Endodermal cell (in vitro differentiated cells): ENCODE results near the gene STX12. TPM values are rescaled to one million over a fixed set of nuclear protein-coding genes. Genes with fewer than 3 reads are reported as not detected.

Experiments used
- DNase-seq: peaks from one replicate; pipeline ENCODE4 v3.0.0-alpha.2; 2017
- H3K27ac ChIP-seq: 2 replicates; pipeline ENCODE4 v1.5.1; 2013; ENCODE audit warnings: mild to moderate bottlenecking, low read depth, low read length, moderate library complexity
- H3K27me3 ChIP-seq: 2 replicates; pipeline ENCODE4 v1.6.1; 2013; ENCODE audit warnings: mild to moderate bottlenecking, low read length, moderate library complexity; ENCODE audit not compliant: insufficient read depth, control insufficient read depth, poor library complexity, severe bottlenecking
- H3K36me3 ChIP-seq: 2 replicates; pipeline ENCODE4 v1.7.0; 2013; ENCODE audit warnings: mild to moderate bottlenecking, low read length, moderate library complexity; ENCODE audit not compliant: control insufficient read depth, insufficient read depth
- H3K4me1 ChIP-seq: one replicate; pipeline ENCODE4 v1.7.0; 2013; ENCODE audit warnings: low read length; ENCODE audit not compliant: control insufficient read depth, insufficient read depth
- H3K4me3 ChIP-seq: 2 replicates; pipeline ENCODE4 v1.5.1; 2013; ENCODE audit warnings: mild to moderate bottlenecking, low read length, moderate library complexity
- H3K9ac ChIP-seq: 2 replicates; pipeline ENCODE4 v1.6.1; 2013; ENCODE audit warnings: mild to moderate bottlenecking, low read length, moderate library complexity; ENCODE audit not compliant: poor library complexity, severe bottlenecking; ENCODE audit errors: extremely low read depth
- H3K9me3 ChIP-seq: 2 replicates; pipeline ENCODE4 v1.6.1; 2013; ENCODE audit warnings: mild to moderate bottlenecking, low read length, moderate library complexity; ENCODE audit not compliant: control insufficient read depth
- H3K27ac Mint-ChIP-seq: 2 replicates; pipeline ENCODE4 v1.8.0; 2020; ENCODE audit warnings: mixed read lengths
- H3K27me3 Mint-ChIP-seq: 2 replicates; pipeline ENCODE4 v1.8.0; 2021; ENCODE audit warnings: mild to moderate bottlenecking, mixed read lengths; ENCODE audit not compliant: insufficient read depth
- H3K36me3 Mint-ChIP-seq: 2 replicates; pipeline ENCODE4 v1.8.0; 2020; ENCODE audit warnings: low read depth, mixed read lengths
- H3K4me1 Mint-ChIP-seq: 2 replicates; pipeline ENCODE4 v1.8.0; 2020; ENCODE audit warnings: mixed read lengths
- H3K4me3 Mint-ChIP-seq: 2 replicates; pipeline ENCODE4 v1.8.0; 2020; ENCODE audit warnings: mild to moderate bottlenecking, moderate library complexity, mixed read lengths
- H3K9me3 Mint-ChIP-seq: 2 replicates; pipeline ENCODE4 v1.8.0; 2020; ENCODE audit warnings: mild to moderate bottlenecking, mixed read lengths
- CTCF ChIP-seq: fragments of 200-600 bp; sonication (generic); conservative IDR thresholded peaks from 2 replicates; pipeline ENCODE4 v1.5.0; 2021; ENCODE audit warnings: antibody characterized with exemption, mild to moderate bottlenecking
- WGBS, 2 experiments: methylation state at CpG; one replicate each; pipeline versions ENCODE4 v1.1.5 to v1.1.7; 2013; ENCODE audit warnings: missing lambda C conversion rate in 2 of 2, mixed read lengths in 1 of 2; ENCODE audit not compliant: insufficient coverage in 1 of 2, insufficient read length in 1 of 2; 5-methylcytosine and 5-hydroxymethylcytosine counted together
- total RNA-seq, 2 donors: library from RNA; stranded (reverse); fragmentation: NEBNext Ultra II Directional in 1 of 2; extraction: Animal tissue kit (Norgen Biotek cat#: 25700) in 1 of 2; gene quantifications; 2 replicates in 1 of 2; 3 replicates in 1 of 2; pipeline ENCODE4 v1.2.1, GENCODE V29; 2021

The STX12 gene
- total RNA-seq, 2 donors from 2014 or later: 19.5 to 23.3 TPM

- H3K9me3 ChIP-seq: no peaks in the 10 kb centered on the region
- H3K9ac ChIP-seq: no peak overlapping the region
- no peak overlapping the region for H3K4me3 Mint-ChIP-seq
- H3K27me3 Mint-ChIP-seq: no peaks in the 10 kb centered on the region
- H3K36me3 ChIP-seq: peaks cover 10% of the 10 kb centered on the region
- H3K4me1 ChIP-seq: no peaks in the 10 kb centered on the region
- no peak overlapping the region for H3K27ac Mint-ChIP-seq
- H3K36me3 Mint-ChIP-seq: peaks cover 12% of the 10 kb centered on the region
- no peak overlapping the region for H3K4me3 ChIP-seq
- H3K9me3 Mint-ChIP-seq: no peaks in the 10 kb centered on the region
- H3K4me1 Mint-ChIP-seq: peaks cover 2% of the 10 kb centered on the region
- no peaks in the 10 kb centered on the region for H3K27me3 ChIP-seq
- no peak for DNase-seq
- no peak overlapping the region for H3K27ac ChIP-seq
- no peak for TF ChIP-seq CTCF
- 93% methylated on average over 1 of the region's 1 CpG; no CpG with 5 or more reads in 1 of the 2 experiments for WGBS, 2 experiments
These were observed 11.0 kb upstream of the STX12 start for GRCh38 chr1:27762033-27762432.

- Mint-ChIP-seq H3K27ac (no peak overlapping the region), H3K27me3 (no peaks in the 10 kb centered on the region), H3K36me3 (peaks cover 7% of the 10 kb centered on the region), H3K4me1 (peaks cover 2% of the 10 kb centered on the region), H3K9me3 (no peaks in the 10 kb centered on the region), H3K4me3 (no peak overlapping the region)
- H3K27ac ChIP-seq: no peak overlapping the region
- peaks cover 4% of the 10 kb centered on the region for H3K9me3 ChIP-seq
- no peak overlapping the region for H3K4me3 ChIP-seq
- H3K36me3 ChIP-seq: peaks cover 5% of the 10 kb centered on the region
- WGBS, 2 experiments: 93% methylated on average over 3 to 4 of the region's 4 CpGs
- H3K27me3 ChIP-seq: no peaks in the 10 kb centered on the region
- no peak overlapping the region for H3K9ac ChIP-seq
- DNase-seq: no peak
- no peaks in the 10 kb centered on the region for H3K4me1 ChIP-seq
- TF ChIP-seq CTCF: no peak
These were observed 9.7 kb upstream of the STX12 start for GRCh38 chr1:27763358-27763757.

GRCh38 chr1:27770293-27770830 lies 2.7 kb upstream of the STX12 start:
- peaks cover 14% of the 10 kb centered on the region for H3K4me1 Mint-ChIP-seq
- Histone ChIP-seq H3K9me3 (peaks cover 4% of the 10 kb centered on the region), H3K27ac (peak overlapping the region; percentile 14), H3K27me3 (no peaks in the 10 kb centered on the region), H3K36me3 (no peaks in the 10 kb centered on the region), H3K4me1 (peaks cover 4% of the 10 kb centered on the region), H3K4me3 (peak overlapping the region; percentile 63), H3K9ac (peak overlapping the region; percentile 59)
- H3K27me3 Mint-ChIP-seq: no peaks in the 10 kb centered on the region
- H3K9me3 Mint-ChIP-seq: no peaks in the 10 kb centered on the region
- DNase-seq: no peak
- no peak overlapping the region for H3K4me3 Mint-ChIP-seq
- peak overlapping the region; percentile 40 for H3K27ac Mint-ChIP-seq
- H3K36me3 Mint-ChIP-seq: no peaks in the 10 kb centered on the region
- WGBS, 2 experiments: 36 to 50% methylated on average over 1 to 2 of the region's 2 CpGs
- TF ChIP-seq CTCF: no peak
